Measurements from ENCODE around the gene NCR3LG1. TPM values are rescaled to one million over a fixed set of nuclear protein-coding genes. Genes with fewer than 3 reads are reported as not detected.
A peak's percentile ranks its signal among the peaks of the same experiment; 100 is the strongest.

The NCR3LG1 gene
- total and polyA plus RNA-seq, 9 of the 15 experiments (the other 6 are each of a cell fraction or from before 2014, with no cell fraction given) = 4.1 to 39.8 (median 25.1) TPM

- no peak for TF ChIP-seq FIP1L1 (IDR thresholded peaks at IDR 0.05; ENCODE audit: low read depth, low read length, poor library complexity, severe bottlenecking)
- TF ChIP-seq MAZ (CRISPR knock-in tag; conservative IDR thresholded peaks at IDR 0.05 in 1 of 2, IDR thresholded peaks at IDR 0.05 in 1 of 2) = peak; percentile 89 to 91
- TF ChIP-seq ZNF280A (IDR thresholded peaks at IDR 0.05; ENCODE audit: low read depth, partially characterized antibody) = no peak
- no peak for TF ChIP-seq HMBOX1 (IDR thresholded peaks at IDR 0.05)
- TF ChIP-seq TCF15 (CRISPR knock-in tag; IDR thresholded peaks at IDR 0.05) = no peak
- no peak for TF ChIP-seq SMARCE1 (IDR thresholded peaks at IDR 0.05)
- no peak for TF ChIP-seq NCOR1 (IDR thresholded peaks at IDR 0.05)
- TF ChIP-seq ZNF134 (CRISPR knock-in tag; conservative IDR thresholded peaks at IDR 0.05) = no peak
- TF ChIP-seq TBL1XR1 (IDR thresholded peaks at IDR 0.05; ENCODE audit: low read length in 2 of 2) = no peak
- TF ChIP-seq NFRKB (IDR thresholded peaks at IDR 0.05; ENCODE audit: low read depth) = no peak
- no peak for TF ChIP-seq RFX1 (IDR thresholded peaks at IDR 0.05)
- peak in 1 of 2 experiments; percentile 75 for TF ChIP-seq E2F6 (IDR thresholded peaks at IDR 0.05; ENCODE audit: borderline replicate concordance in 1 of 2, extremely low read depth in 1 of 2, insufficient read depth in 1 of 2, insufficient read length in 1 of 2, low read depth in 1 of 2, low read length in 1 of 2, poor library complexity in 1 of 2, severe bottlenecking in 1 of 2)
- TF ChIP-seq ZBTB40 (IDR thresholded peaks at IDR 0.05) = peak; percentile 37; the same call in 1 of the 2 replicates
- no peak for TF ChIP-seq ZBTB40 (CRISPR knock-in tag; IDR thresholded peaks at IDR 0.05)
These were observed 37.8 kb downstream of the NCR3LG1 start (continued) for GRCh38 chr11:17389211-17389956.

Data from K562 (cell line).